GM12878 (cell line): ENCODE data around the gene CENPK. TPM values are rescaled to one million over a fixed set of nuclear protein-coding genes. Genes with fewer than 3 reads are reported as not detected.

Source experiments
- BMI1 ChIP-seq: fragments of 450-650 bp; IDR thresholded peaks from 2 replicates; pipeline ENCODE4 v1.6.1; 2016; ENCODE audit warnings: mild to moderate bottlenecking, moderate library complexity, borderline replicate concordance
- CREM ChIP-seq: IDR thresholded peaks from 2 replicates; pipeline ENCODE4 v1.6.1; 2014; ENCODE audit warnings: antibody characterized with exemption, low read depth
- FOXM1 ChIP-seq: IDR thresholded peaks from 2 replicates; pipeline ENCODE4 v1.6.1; 2012; ENCODE audit warnings: low read depth, mild to moderate bottlenecking, inconsistent platforms, low read length, moderate library complexity
- GATAD2B ChIP-seq: fragments of 450-650 bp; conservative IDR thresholded peaks from 2 replicates; pipeline ENCODE4 v1.6.1; 2017; ENCODE audit warnings: low read depth, mild to moderate bottlenecking, moderate library complexity
- IKZF1 ChIP-seq: fragments of 450-650 bp; conservative IDR thresholded peaks from 2 replicates; pipeline ENCODE4 v1.6.1; 2017; ENCODE audit warnings: antibody characterized with exemption, mild to moderate bottlenecking
- JUNB ChIP-seq: IDR thresholded peaks from 2 replicates; pipeline ENCODE4 v1.6.1; 2016; ENCODE audit warnings: antibody characterized with exemption, mild to moderate bottlenecking
- NR2C2 ChIP-seq: IDR thresholded peaks from 2 replicates; pipeline ENCODE4 v1.6.1; 2011; ENCODE audit warnings: borderline replicate concordance, low read depth; ENCODE audit not compliant: control insufficient read depth, insufficient read length
- SMARCA5 ChIP-seq: fragments of 450-650 bp; IDR thresholded peaks from 2 replicates; pipeline ENCODE4 v1.6.1; 2017; ENCODE audit warnings: mild to moderate bottlenecking
- SP1 ChIP-seq: IDR thresholded peaks from one replicate; pipeline ENCODE4 v1.6.1; 2011; ENCODE audit warnings: low read depth, low read length
- ZNF24 ChIP-seq: fragments of 450-650 bp; IDR thresholded peaks from 2 replicates; pipeline ENCODE4 v1.6.1; 2017; ENCODE audit warnings: antibody characterized with exemption, mild to moderate bottlenecking
- ZNF384 ChIP-seq: IDR thresholded peaks from 2 replicates; pipeline ENCODE4 v1.6.1; 2012; ENCODE audit warnings: low read depth, mild to moderate bottlenecking, low read length, improper control_type of control experiment, borderline replicate concordance
- polyA plus RNA-seq, 11 experiments: library from polyadenylated mRNA; depleted of rRNA in 4 of 11; unstranded in 6 of 11; stranded (reverse) in 5 of 11; fragments of >200 nt; fragmentation: Nextera tagmentation in 4 of 11; fragmentation: Illumina TruSeq in 1 of 11; extraction: Ambion mirVana in 4 of 11; extraction: Trizol in 1 of 11; gene quantifications; 1 replicate in 1 of 11; 2 replicates in 10 of 11; pipeline versions ENCODE4 v1.2.1 to v1.2.3, GENCODE V29; 2011 to 2016; ENCODE audit warnings: inconsistent platforms in 2 of 11, missing spikeins in 2 of 11, low read depth in 1 of 11
- total RNA-seq, 4 experiments: library from RNA; depleted of rRNA in 3 of 4; stranded (reverse); fragments of >200 nt in 3 of 4; fragmentation: Illumina TruSeq in 1 of 4; extraction: Trizol in 1 of 4; gene quantifications; 2 replicates each; pipeline versions ENCODE4 v1.2.1 to v1.2.3, GENCODE V29; 2013 to 2021
- TF ChIP-seq, protein P1 (sequence below): fragments of 450-650 bp; IDR thresholded peaks from 2 replicates; pipeline ENCODE4 v1.6.1; 2018; ENCODE audit warnings: borderline replicate concordance, mild to moderate bottlenecking; ENCODE audit not compliant: partially characterized antibody
- TF ChIP-seq, protein P2 (sequence below): IDR thresholded peaks from 2 replicates; pipeline ENCODE4 v1.6.1; 2012; ENCODE audit warnings: low read length, inconsistent platforms
- TF ChIP-seq, protein P3 (sequence below): IDR thresholded peaks from 2 replicates; pipeline ENCODE4 v1.6.1; 2012; ENCODE audit warnings: low read depth, low read length, improper control_type of control experiment
- TF ChIP-seq, protein P4 (sequence below), 3 experiments: IDR thresholded peaks in 2 of 3; conservative IDR thresholded peaks in 1 of 3; 2 replicates each; pipeline ENCODE4 v1.5.1; 2011; ENCODE audit warnings: low read depth in 3 of 3, low read length in 3 of 3, mild to moderate bottlenecking in 3 of 3, control low read depth in 2 of 3, moderate library complexity in 2 of 3, inconsistent platforms in 1 of 3, mixed read lengths in 1 of 3; ENCODE audit not compliant: control insufficient read depth in 2 of 3, insufficient read depth in 1 of 3; ENCODE audit errors: extremely low read depth in 1 of 3
- TF ChIP-seq, protein P5 (sequence below): IDR thresholded peaks from 2 replicates; pipeline ENCODE4 v1.6.1; 2012; ENCODE audit warnings: low read depth, low read length, improper control_type of control experiment
- TF ChIP-seq, protein P6 (sequence below): fragments of 150-350 bp; IDR thresholded peaks from 2 replicates; pipeline ENCODE4 v1.6.1; 2016; ENCODE audit warnings: low read depth, low read length

CENPK gene
- total and polyA plus RNA-seq, 10 of the 15 experiments (the other 5 are each of a cell fraction or from before 2014, with no cell fraction given), result 29.5 to 94.3 (median 43.2) TPM

DNA sequence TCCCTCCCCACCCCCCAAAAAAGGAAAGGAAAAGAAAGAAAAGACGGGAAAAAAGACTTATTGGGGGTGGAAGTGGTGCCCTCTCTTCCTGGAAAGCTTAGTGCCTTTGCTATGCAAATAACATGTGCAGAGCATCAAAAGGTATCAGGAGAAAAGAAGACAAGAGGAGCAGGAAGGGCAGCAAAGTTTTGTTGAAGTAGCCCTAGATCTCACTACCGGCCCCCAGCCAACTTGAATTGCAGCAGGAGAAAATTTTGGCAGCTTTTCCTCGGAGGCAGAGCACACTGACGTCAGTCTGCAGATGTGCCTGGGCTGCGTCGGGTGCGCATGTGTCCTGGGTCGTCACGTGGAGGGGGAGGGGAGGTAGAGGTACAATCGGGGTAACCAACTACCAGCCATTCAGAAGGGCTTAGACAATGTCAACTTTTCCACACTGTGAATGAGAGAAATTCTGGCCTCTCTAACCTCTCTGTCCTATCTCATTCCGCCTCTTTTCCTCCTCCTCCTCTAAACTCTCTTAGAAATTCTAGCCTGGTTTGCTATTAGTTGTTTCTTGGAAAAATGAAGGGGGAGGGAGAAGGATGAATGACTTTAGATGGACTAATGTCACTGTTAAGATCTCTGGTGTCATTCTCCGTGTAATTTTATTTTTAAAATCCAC is 81.2 kb downstream of the CENPK start, which contains the start of gene ADAMTS6 (continued):
- TF ChIP-seq BMI1 (no peak), FOXM1 (no peak), IKZF1 (peak; percentile 61), NR2C2 (no peak), GATAD2B (no peak), ZNF24 (no peak), ZNF384 (no peak), SMARCA5 (no peak), SP1 (no peak), JUNB (no peak), CREM (peak; percentile 86)
- TF ChIP-seq, protein P1, sequence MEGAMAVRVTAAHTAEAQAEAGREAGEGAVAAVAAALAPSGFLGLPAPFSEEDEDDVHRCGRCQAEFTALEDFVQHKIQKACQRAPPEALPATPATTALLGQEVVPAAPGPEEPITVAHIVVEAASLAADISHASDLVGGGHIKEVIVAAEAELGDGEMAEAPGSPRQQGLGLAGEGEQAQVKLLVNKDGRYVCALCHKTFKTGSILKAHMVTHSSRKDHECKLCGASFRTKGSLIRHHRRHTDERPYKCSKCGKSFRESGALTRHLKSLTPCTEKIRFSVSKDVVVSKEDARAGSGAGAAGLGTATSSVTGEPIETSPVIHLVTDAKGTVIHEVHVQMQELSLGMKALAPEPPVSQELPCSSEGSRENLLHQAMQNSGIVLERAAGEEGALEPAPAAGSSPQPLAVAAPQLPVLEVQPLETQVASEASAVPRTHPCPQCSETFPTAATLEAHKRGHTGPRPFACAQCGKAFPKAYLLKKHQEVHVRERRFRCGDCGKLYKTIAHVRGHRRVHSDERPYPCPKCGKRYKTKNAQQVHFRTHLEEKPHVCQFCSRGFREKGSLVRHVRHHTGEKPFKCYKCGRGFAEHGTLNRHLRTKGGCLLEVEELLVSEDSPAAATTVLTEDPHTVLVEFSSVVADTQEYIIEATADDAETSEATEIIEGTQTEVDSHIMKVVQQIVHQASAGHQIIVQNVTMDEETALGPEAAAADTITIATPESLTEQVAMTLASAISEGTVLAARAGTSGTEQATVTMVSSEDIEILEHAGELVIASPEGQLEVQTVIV, result peak; percentile 14
- TF ChIP-seq, protein P2, sequence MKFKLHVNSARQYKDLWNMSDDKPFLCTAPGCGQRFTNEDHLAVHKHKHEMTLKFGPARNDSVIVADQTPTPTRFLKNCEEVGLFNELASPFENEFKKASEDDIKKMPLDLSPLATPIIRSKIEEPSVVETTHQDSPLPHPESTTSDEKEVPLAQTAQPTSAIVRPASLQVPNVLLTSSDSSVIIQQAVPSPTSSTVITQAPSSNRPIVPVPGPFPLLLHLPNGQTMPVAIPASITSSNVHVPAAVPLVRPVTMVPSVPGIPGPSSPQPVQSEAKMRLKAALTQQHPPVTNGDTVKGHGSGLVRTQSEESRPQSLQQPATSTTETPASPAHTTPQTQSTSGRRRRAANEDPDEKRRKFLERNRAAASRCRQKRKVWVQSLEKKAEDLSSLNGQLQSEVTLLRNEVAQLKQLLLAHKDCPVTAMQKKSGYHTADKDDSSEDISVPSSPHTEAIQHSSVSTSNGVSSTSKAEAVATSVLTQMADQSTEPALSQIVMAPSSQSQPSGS, result peak; percentile 80
- TF ChIP-seq, protein P3, sequence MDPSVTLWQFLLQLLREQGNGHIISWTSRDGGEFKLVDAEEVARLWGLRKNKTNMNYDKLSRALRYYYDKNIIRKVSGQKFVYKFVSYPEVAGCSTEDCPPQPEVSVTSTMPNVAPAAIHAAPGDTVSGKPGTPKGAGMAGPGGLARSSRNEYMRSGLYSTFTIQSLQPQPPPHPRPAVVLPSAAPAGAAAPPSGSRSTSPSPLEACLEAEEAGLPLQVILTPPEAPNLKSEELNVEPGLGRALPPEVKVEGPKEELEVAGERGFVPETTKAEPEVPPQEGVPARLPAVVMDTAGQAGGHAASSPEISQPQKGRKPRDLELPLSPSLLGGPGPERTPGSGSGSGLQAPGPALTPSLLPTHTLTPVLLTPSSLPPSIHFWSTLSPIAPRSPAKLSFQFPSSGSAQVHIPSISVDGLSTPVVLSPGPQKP, result 0 out of 2 replicates have a peak, but pooled peaks have one; percentile 14
- TF ChIP-seq, protein P4, sequence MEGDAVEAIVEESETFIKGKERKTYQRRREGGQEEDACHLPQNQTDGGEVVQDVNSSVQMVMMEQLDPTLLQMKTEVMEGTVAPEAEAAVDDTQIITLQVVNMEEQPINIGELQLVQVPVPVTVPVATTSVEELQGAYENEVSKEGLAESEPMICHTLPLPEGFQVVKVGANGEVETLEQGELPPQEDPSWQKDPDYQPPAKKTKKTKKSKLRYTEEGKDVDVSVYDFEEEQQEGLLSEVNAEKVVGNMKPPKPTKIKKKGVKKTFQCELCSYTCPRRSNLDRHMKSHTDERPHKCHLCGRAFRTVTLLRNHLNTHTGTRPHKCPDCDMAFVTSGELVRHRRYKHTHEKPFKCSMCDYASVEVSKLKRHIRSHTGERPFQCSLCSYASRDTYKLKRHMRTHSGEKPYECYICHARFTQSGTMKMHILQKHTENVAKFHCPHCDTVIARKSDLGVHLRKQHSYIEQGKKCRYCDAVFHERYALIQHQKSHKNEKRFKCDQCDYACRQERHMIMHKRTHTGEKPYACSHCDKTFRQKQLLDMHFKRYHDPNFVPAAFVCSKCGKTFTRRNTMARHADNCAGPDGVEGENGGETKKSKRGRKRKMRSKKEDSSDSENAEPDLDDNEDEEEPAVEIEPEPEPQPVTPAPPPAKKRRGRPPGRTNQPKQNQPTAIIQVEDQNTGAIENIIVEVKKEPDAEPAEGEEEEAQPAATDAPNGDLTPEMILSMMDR (IDR thresholded peaks at IDR 0.05 in 2 of 3, conservative IDR thresholded peaks at IDR 0.05 in 1 of 3; ENCODE audit: control insufficient read depth in 2 of 3, extremely low read depth in 1 of 3, insufficient read depth in 1 of 3, low read depth in 3 of 3, low read length in 3 of 3), result no peak
- TF ChIP-seq, protein P5, sequence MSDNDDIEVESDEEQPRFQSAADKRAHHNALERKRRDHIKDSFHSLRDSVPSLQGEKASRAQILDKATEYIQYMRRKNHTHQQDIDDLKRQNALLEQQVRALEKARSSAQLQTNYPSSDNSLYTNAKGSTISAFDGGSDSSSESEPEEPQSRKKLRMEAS, result peak; percentile 87
- TF ChIP-seq, protein P6, sequence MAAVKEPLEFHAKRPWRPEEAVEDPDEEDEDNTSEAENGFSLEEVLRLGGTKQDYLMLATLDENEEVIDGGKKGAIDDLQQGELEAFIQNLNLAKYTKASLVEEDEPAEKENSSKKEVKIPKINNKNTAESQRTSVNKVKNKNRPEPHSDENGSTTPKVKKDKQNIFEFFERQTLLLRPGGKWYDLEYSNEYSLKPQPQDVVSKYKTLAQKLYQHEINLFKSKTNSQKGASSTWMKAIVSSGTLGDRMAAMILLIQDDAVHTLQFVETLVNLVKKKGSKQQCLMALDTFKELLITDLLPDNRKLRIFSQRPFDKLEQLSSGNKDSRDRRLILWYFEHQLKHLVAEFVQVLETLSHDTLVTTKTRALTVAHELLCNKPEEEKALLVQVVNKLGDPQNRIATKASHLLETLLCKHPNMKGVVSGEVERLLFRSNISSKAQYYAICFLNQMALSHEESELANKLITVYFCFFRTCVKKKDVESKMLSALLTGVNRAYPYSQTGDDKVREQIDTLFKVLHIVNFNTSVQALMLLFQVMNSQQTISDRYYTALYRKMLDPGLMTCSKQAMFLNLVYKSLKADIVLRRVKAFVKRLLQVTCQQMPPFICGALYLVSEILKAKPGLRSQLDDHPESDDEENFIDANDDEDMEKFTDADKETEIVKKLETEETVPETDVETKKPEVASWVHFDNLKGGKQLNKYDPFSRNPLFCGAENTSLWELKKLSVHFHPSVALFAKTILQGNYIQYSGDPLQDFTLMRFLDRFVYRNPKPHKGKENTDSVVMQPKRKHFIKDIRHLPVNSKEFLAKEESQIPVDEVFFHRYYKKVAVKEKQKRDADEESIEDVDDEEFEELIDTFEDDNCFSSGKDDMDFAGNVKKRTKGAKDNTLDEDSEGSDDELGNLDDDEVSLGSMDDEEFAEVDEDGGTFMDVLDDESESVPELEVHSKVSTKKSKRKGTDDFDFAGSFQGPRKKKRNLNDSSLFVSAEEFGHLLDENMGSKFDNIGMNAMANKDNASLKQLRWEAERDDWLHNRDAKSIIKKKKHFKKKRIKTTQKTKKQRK, result no peak
